ENCODE measurements around the gene SWI5. TPM values are rescaled to one million over a fixed set of nuclear protein-coding genes. Genes with fewer than 3 reads are reported as not detected.

The SWI5 gene
- total RNA-seq, 1 experiment from 2014 or later, result 22.4 TPM

GRCh38 chr9:128271512-128271911 is 4.6 kb upstream of the SWI5 start:
- H3K9ac ChIP-seq (ENCODE audit: low read length), result peak overlapping the region; percentile 57
- ChIA-PET POLR2A (interaction anchor here (1.2 to 1.5 kb wide), 2 partner anchors 20 to 21 kb away, joined by 3 read pairs; no protein-coding TSS in a partner anchor), CTCF (interaction anchor here (0.7 to 1.4 kb wide), 4 partner anchors 17 to 82 kb away, joined by 3 to 6 read pairs (median 4); no protein-coding TSS in a partner anchor), RAD21 (ENCODE audit: low non-redundant PET in 1 of 2, low total read pairs in 2 of 2, uncharacterized antibody in 2 of 2, unreplicated experiment in 2 of 2) (no interaction called here)
- no peaks in the 10 kb centered on the region for H3K9me2 ChIP-seq (ENCODE audit: insufficient read depth)
- peak overlapping the region; percentile 89 for H3K4me2 ChIP-seq (ENCODE audit: low read length)
- intact Hi-C loops (cut with micrococcal nuclease), result loop anchor here (2.0 kb wide), 1 partner anchor 17 kb away; no protein-coding TSS in a partner anchor
- no peak overlapping the region for H2AFZ ChIP-seq (ENCODE audit: low read depth, low read length, poor library complexity, severe bottlenecking)
- BruUV-seq (replicated peaks), result no TSS peak
- peaks cover 18% of the 10 kb centered on the region for H3K79me2 ChIP-seq (ENCODE audit: insufficient read depth, low read length)
- peaks cover 14 to 15% of the 10 kb centered on the region in 2 experiments; a peak in 2 of 4 replicates for H3K36me3 ChIP-seq (ENCODE audit: control insufficient read depth in 1 of 2, insufficient read depth in 2 of 2, low read length in 2 of 2)
- H3K27me3 ChIP-seq (ENCODE audit: insufficient read depth, low read length), result no peaks in the 10 kb centered on the region
- ATAC-seq (peak; percentile 18), DNase-seq (ENCODE audit: low read depth, low spot score) (no peak)
- H4K20me1 ChIP-seq (ENCODE audit: insufficient read depth), result no peaks in the 10 kb centered on the region
- no peak for TF ChIP-seq SRF (IDR thresholded peaks at IDR 0.05; ENCODE audit: low read depth)
- TF ChIP-seq CTCF (IDR thresholded peaks at IDR 0.05 in 2 of 3, conservative IDR thresholded peaks at IDR 0.05 in 1 of 3; ENCODE audit: borderline replicate concordance in 1 of 3, insufficient read depth in 1 of 3, low read depth in 2 of 3, low read length in 2 of 3), result no peak
- TF ChIP-seq YY1 (IDR thresholded peaks at IDR 0.05; ENCODE audit: extremely low read depth, insufficient replicate concordance, low read depth, low read length), result no peak
- no peak for TF ChIP-seq RAD21 (IDR thresholded peaks at IDR 0.05; ENCODE audit: low read depth)
- TF ChIP-seq POLR2AphosphoS5 (IDR thresholded peaks at IDR 0.05; ENCODE audit: low read depth, low read length), result no peak
- peak overlapping the region; percentile 1 to 51; a peak in 2 of 4 replicates for H3K4me3 ChIP-seq (replicated peaks in 1 of 2; ENCODE audit: low read depth in 1 of 2, low read length in 2 of 2)
- peaks cover 22 to 35% of the 10 kb centered on the region in 2 experiments for H3K4me1 ChIP-seq (ENCODE audit: control insufficient read depth in 1 of 2, insufficient read depth in 2 of 2, low read length in 2 of 2)
- peak overlapping the region; percentile 68 for H3K27ac ChIP-seq (ENCODE audit: low read depth, low read length)
- no peaks in the 10 kb centered on the region for H3K9me3 ChIP-seq (ENCODE audit: control insufficient read depth in 1 of 2, insufficient read depth in 1 of 2, low read depth in 1 of 2, low read length in 2 of 2)

DNA sequence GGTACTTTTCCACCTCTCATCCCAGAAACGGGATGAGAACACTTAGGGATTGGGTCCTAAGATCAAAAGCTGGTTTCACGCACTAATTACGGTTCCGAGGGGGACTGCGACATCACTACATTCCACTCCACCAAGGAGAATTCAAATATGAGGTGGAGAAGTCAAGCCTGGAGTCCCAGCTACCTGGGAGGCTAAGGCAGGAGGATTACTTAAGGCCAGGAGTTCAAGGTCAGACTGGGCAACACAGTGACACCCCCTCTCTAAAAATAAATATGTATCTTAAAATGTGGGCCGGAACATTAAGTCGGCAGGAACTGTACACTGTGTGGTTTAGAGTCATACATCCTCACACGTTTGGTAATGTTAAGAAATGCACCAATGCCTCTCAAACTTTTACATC is 1.8 kb upstream of the SWI5 start:
- no TSS peak for BruUV-seq (replicated peaks)
- DNase-seq (ENCODE audit: low read depth, low spot score) (no peak), ATAC-seq (no peak)
- intact Hi-C loops (cut with micrococcal nuclease), result no loop called here
- no peaks in the 10 kb centered on the region for H3K9me3 ChIP-seq (ENCODE audit: control insufficient read depth in 1 of 2, insufficient read depth in 1 of 2, low read depth in 1 of 2, low read length in 2 of 2)
- ChIA-PET CTCF (interaction anchor here (1.4 kb wide), 1 partner anchor 19 kb away, joined by 3 read pairs; no protein-coding TSS in a partner anchor), POLR2A (no interaction called here), RAD21 (ENCODE audit: low non-redundant PET in 1 of 2, low total read pairs in 2 of 2, uncharacterized antibody in 2 of 2, unreplicated experiment in 2 of 2) (no interaction called here)
- no peaks in the 10 kb centered on the region for H4K20me1 ChIP-seq (ENCODE audit: insufficient read depth)
- H3K4me2 ChIP-seq (ENCODE audit: low read length), result peak overlapping the region; percentile 99
- peaks cover 22 to 41% of the 10 kb centered on the region in 2 experiments for H3K4me1 ChIP-seq (ENCODE audit: control insufficient read depth in 1 of 2, insufficient read depth in 2 of 2, low read length in 2 of 2)
- no peaks in the 10 kb centered on the region for H3K27me3 ChIP-seq (ENCODE audit: insufficient read depth, low read length)
- H3K79me2 ChIP-seq (ENCODE audit: insufficient read depth, low read length), result peaks cover 23% of the 10 kb centered on the region
- H2AFZ ChIP-seq (ENCODE audit: low read depth, low read length, poor library complexity, severe bottlenecking), result no peak overlapping the region
- no peak overlapping the region; the same call in 1 of the 2 replicates for H3K9ac ChIP-seq (ENCODE audit: low read length)
- peaks cover 7 to 8% of the 10 kb centered on the region in 2 experiments; a peak in 2 of 4 replicates for H3K36me3 ChIP-seq (ENCODE audit: control insufficient read depth in 1 of 2, insufficient read depth in 2 of 2, low read length in 2 of 2)
- H3K27ac ChIP-seq (ENCODE audit: low read depth, low read length), result no peak overlapping the region
- H3K9me2 ChIP-seq (ENCODE audit: insufficient read depth), result no peaks in the 10 kb centered on the region
- H3K4me3 ChIP-seq (replicated peaks in 1 of 2; ENCODE audit: low read depth in 1 of 2, low read length in 2 of 2), result peak overlapping the region; percentile 93 to 99; a peak in 3 of 4 replicates
- TF ChIP-seq REST (IDR thresholded peaks at IDR 0.05; ENCODE audit: low read depth) (no peak), SIN3A (IDR thresholded peaks at IDR 0.05; ENCODE audit: low read depth) (no peak), CEBPB (IDR thresholded peaks at IDR 0.05; ENCODE audit: low read depth) (no peak), EGR1 (IDR thresholded peaks at IDR 0.05; ENCODE audit: low read depth) (no peak), CTCF (IDR thresholded peaks at IDR 0.05 in 2 of 3, conservative IDR thresholded peaks at IDR 0.05 in 1 of 3; ENCODE audit: borderline replicate concordance in 1 of 3, insufficient read depth in 1 of 3, low read depth in 2 of 3, low read length in 2 of 3) (no peak), EZH2 (IDR thresholded peaks at IDR 0.05) (no peak), TCF7L2 (IDR thresholded peaks at IDR 0.05; ENCODE audit: borderline replicate concordance, extremely low read depth, insufficient read depth, insufficient read length) (no peak)

Measured in HCT116 (cell line).